SH-SY5Y (cell line): ENCODE results near the gene GPR42.

Experiments used
- GATA2 ChIP-seq: IDR thresholded peaks from 2 replicates; pipeline ENCODE4 v1.6.1; 2011; ENCODE audit warnings: mild to moderate bottlenecking, low read depth, low read length
- GATA3 ChIP-seq: IDR thresholded peaks from 2 replicates; pipeline ENCODE4 v1.6.1; 2011; ENCODE audit warnings: low read depth, mild to moderate bottlenecking, low read length, moderate library complexity

GRCh38 chr19:35397064-35397463 lies 26.2 kb downstream of the GPR42 start:
- TF ChIP-seq GATA2 (no peak), GATA3 (no peak)
